Adrenal gland (tissue), 5 donors: ENCODE measurements around the gene LLGL1.

ENCODE experiments used
- CTCF ChIP-seq, 6 experiments: fragments of 450-650 bp in 4 of 6; fragments of 200-600 bp in 2 of 6; sonication (generic) in 1 of 6; IDR thresholded peaks; 1 replicate in 5 of 6; 2 replicates in 1 of 6; pipeline versions ENCODE4 v1.5.1 to v1.8.0; 2016 to 2021; ENCODE audit warnings: antibody characterized with exemption in 6 of 6, mild to moderate bottlenecking in 2 of 6, moderate library complexity in 1 of 6
- POLR2A ChIP-seq, 2 donors: fragments of 450-650 bp; IDR thresholded peaks; one replicate each; pipeline ENCODE4 v1.6.1; 2017; ENCODE audit warnings: antibody characterized with exemption in 2 of 2, mild to moderate bottlenecking in 2 of 2, moderate library complexity in 1 of 2
- donor health status: DM: no; HTN: no; CAD: no.

GRCh38 chr17:18246880-18247612 lies 21.6 kb downstream of the LLGL1 start:
- TF ChIP-seq CTCF (IDR thresholded peaks at IDR 0.05), result no peak
- TF ChIP-seq POLR2A (IDR thresholded peaks at IDR 0.05), result peak in 1 of 2 donors; percentile 27
